ENCODE data around the gene GFI1B. TPM values are rescaled to one million over a fixed set of nuclear protein-coding genes. Genes with fewer than 3 reads are reported as not detected.

Gene GFI1B
- total and polyA plus RNA-seq, 10 of the 15 experiments (the other 5 are each of a cell fraction or from before 2014, with no cell fraction given): 0.04 to 0.11 (median 0.05) TPM; not detected in 7

DNA sequence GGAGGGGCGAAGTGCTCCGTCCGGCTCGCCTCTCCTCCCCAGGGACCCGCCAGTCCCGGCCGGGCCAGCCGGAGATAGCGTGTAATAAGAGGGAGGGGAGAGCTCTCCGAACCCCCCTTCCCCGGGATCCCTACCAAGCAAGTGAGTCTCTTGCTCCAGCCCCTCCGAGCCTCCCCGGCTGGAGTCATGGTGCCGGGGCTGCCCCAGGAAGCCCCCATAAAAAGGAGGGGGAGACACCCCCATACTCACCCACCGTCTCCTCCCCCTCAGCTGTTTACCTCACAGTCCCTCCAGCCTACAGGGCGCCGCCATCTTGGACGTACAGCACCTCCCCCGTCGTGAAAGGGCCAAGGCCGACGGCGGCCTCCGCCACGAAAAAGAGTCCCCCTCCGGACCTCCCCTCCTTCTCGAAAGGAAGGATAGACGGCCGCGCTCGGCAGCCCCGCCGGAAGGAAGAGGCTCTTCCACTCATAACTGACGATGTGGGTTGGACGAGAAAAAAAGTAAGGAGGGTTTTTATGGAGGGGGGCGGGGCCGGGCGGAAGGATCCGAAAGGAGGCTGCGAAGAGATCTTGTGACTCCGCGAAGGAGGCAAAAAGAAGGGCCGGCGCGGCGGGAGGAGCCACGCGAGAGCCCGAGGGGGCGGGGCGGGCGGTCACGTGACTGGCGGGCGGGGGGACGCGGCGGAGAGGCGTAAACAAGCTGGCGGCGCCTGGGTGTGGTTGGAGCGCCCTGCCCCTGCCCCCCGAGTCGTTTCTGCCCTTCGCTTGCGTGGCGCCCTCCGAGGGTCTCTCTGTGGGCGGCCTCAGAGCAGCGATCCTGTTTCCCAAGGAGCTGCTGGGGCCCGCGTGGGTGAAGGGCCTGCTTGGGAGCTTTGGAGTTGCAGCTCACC, 34.0 kb upstream of the GFI1B start, which contains the start of gene TSC1 (continued):
- TF ChIP-seq RAD21 (IDR thresholded peaks at IDR 0.05; ENCODE audit: insufficient read depth, low read depth, low read length) (no peak), ESRRA (IDR thresholded peaks at IDR 0.05; ENCODE audit: low read length) (no peak), STAT3 (IDR thresholded peaks at IDR 0.05; ENCODE audit: low read depth, low read length) (no peak), SMAD1 (IDR thresholded peaks at IDR 0.05; ENCODE audit: low read depth, partially characterized antibody) (no peak), KLF5 (IDR thresholded peaks at IDR 0.05; ENCODE audit: partially characterized antibody) (peak; percentile 94), RAD51 (IDR thresholded peaks at IDR 0.05) (peak; percentile 93), RB1 (IDR thresholded peaks at IDR 0.05; ENCODE audit: borderline replicate concordance) (peak; percentile 94; the same call in 1 of the 2 replicates), ZNF622 (IDR thresholded peaks at IDR 0.05) (no peak), PAX5 (IDR thresholded peaks at IDR 0.05; ENCODE audit: borderline replicate concordance, low read depth, low read length) (no peak), JUNB (IDR thresholded peaks at IDR 0.05) (no peak), SPI1 (IDR thresholded peaks at IDR 0.05; ENCODE audit: borderline replicate concordance, insufficient read depth, low read depth, low read length) (no peak), ZNF24 (IDR thresholded peaks at IDR 0.05) (no peak), NBN (IDR thresholded peaks at IDR 0.05) (peak; percentile 96), NFYB (IDR thresholded peaks at IDR 0.05; ENCODE audit: insufficient read depth, low read depth, low read length) (no peak; the same call in 1 of the 2 replicates), IKZF1 (conservative IDR thresholded peaks at IDR 0.05) (peak; percentile 72), ZNF384 (IDR thresholded peaks at IDR 0.05; ENCODE audit: borderline replicate concordance, low read depth, low read length) (no peak), ZSCAN29 (IDR thresholded peaks at IDR 0.05) (0 out of 2 replicates have a peak, but pooled peaks have one; percentile 10), EZH2 (IDR thresholded peaks at IDR 0.05; ENCODE audit: borderline replicate concordance, control insufficient read depth, low read depth, low read length) (no peak)
- TF ChIP-seq, protein P1, sequence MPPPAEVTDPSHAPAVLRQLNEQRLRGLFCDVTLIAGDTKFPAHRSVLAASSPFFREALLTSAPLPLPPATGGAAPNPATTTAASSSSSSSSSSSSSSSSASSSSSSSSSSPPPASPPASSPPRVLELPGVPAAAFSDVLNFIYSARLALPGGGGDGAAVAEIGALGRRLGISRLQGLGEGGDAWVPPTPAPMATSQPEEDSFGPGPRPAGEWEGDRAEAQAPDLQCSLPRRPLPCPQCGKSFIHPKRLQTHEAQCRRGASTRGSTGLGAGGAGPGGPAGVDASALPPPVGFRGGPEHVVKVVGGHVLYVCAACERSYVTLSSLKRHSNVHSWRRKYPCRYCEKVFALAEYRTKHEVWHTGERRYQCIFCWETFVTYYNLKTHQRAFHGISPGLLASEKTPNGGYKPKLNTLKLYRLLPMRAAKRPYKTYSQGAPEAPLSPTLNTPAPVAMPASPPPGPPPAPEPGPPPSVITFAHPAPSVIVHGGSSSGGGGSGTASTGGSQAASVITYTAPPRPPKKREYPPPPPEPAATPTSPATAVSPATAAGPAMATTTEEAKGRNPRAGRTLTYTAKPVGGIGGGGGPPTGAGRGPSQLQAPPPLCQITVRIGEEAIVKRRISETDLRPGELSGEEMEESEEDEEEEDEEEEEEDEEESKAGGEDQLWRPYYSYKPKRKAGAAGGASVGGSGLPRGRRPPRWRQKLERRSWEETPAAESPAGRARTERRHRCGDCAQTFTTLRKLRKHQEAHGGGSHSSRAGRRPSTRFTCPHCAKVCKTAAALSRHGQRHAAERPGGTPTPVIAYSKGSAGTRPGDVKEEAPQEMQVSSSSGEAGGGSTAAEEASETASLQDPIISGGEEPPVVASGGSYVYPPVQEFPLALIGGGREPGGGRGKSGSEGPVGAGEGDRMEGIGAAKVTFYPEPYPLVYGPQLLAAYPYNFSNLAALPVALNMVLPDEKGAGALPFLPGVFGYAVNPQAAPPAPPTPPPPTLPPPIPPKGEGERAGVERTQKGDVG (CRISPR knock-in tag; IDR thresholded peaks at IDR 0.05): no peak
- TF ChIP-seq, protein P2, sequence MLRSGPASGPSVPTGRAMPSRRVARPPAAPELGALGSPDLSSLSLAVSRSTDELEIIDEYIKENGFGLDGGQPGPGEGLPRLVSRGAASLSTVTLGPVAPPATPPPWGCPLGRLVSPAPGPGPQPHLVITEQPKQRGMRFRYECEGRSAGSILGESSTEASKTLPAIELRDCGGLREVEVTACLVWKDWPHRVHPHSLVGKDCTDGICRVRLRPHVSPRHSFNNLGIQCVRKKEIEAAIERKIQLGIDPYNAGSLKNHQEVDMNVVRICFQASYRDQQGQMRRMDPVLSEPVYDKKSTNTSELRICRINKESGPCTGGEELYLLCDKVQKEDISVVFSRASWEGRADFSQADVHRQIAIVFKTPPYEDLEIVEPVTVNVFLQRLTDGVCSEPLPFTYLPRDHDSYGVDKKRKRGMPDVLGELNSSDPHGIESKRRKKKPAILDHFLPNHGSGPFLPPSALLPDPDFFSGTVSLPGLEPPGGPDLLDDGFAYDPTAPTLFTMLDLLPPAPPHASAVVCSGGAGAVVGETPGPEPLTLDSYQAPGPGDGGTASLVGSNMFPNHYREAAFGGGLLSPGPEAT (IDR thresholded peaks at IDR 0.05; ENCODE audit: low read depth): peak; percentile 91
- TF ChIP-seq, protein P3, sequence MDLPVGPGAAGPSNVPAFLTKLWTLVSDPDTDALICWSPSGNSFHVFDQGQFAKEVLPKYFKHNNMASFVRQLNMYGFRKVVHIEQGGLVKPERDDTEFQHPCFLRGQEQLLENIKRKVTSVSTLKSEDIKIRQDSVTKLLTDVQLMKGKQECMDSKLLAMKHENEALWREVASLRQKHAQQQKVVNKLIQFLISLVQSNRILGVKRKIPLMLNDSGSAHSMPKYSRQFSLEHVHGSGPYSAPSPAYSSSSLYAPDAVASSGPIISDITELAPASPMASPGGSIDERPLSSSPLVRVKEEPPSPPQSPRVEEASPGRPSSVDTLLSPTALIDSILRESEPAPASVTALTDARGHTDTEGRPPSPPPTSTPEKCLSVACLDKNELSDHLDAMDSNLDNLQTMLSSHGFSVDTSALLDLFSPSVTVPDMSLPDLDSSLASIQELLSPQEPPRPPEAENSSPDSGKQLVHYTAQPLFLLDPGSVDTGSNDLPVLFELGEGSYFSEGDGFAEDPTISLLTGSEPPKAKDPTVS (IDR thresholded peaks at IDR 0.05; ENCODE audit: low read depth, low read length): peak; percentile 83
- TF ChIP-seq, protein P4, sequence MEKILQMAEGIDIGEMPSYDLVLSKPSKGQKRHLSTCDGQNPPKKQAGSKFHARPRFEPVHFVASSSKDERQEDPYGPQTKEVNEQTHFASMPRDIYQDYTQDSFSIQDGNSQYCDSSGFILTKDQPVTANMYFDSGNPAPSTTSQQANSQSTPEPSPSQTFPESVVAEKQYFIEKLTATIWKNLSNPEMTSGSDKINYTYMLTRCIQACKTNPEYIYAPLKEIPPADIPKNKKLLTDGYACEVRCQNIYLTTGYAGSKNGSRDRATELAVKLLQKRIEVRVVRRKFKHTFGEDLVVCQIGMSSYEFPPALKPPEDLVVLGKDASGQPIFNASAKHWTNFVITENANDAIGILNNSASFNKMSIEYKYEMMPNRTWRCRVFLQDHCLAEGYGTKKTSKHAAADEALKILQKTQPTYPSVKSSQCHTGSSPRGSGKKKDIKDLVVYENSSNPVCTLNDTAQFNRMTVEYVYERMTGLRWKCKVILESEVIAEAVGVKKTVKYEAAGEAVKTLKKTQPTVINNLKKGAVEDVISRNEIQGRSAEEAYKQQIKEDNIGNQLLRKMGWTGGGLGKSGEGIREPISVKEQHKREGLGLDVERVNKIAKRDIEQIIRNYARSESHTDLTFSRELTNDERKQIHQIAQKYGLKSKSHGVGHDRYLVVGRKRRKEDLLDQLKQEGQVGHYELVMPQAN (conservative IDR thresholded peaks at IDR 0.05): peak; percentile 85

Measured in GM12878 (cell line).